GM23338 (cell line): ENCODE data around the gene VAMP3. TPM values are rescaled to one million over a fixed set of nuclear protein-coding genes. Genes with fewer than 3 reads are reported as not detected.

ENCODE experiments used
- ATAC-seq: fragments of 200-7000 bp; cut with Tn5 transposase; 3 replicates; pipeline ENCODE4 v1.9.1; 2020
- DNase-seq: peaks from one replicate; pipeline ENCODE4 v3.0.0-alpha.2; 2015; ENCODE audit warnings: low spot score
- H2AFZ ChIP-seq: fragments of 200-600 bp; sonication (generic); 2 replicates; pipeline ENCODE4 v1.8.0; 2016; ENCODE audit warnings: antibody characterized with exemption, mild to moderate bottlenecking, moderate library complexity
- H3F3A ChIP-seq: fragments of 200-600 bp; sonication (generic); replicated peaks from 2 replicates; pipeline ENCODE4 v1.8.0; 2017; ENCODE audit warnings: antibody characterized with exemption, mixed run types, low read depth
- H3K27ac ChIP-seq: fragments of 200-600 bp; sonication (generic); 2 replicates; pipeline ENCODE4 v1.6.1; 2016; ENCODE audit warnings: low read depth
- H3K27me3 ChIP-seq: fragments of 200-600 bp; sonication (generic); 2 replicates; pipeline ENCODE4 v1.8.0; 2016; ENCODE audit warnings: mild to moderate bottlenecking, mixed run types, moderate library complexity; ENCODE audit not compliant: insufficient read depth
- H3K36me3 ChIP-seq: fragments of 200-600 bp; sonication (generic); 2 replicates; pipeline ENCODE4 v1.8.0; 2016; ENCODE audit warnings: mild to moderate bottlenecking; ENCODE audit not compliant: insufficient read depth
- H3K4me1 ChIP-seq: fragments of 200-600 bp; sonication (generic); 2 replicates; pipeline ENCODE4 v1.8.0; 2016; ENCODE audit warnings: mild to moderate bottlenecking, moderate library complexity; ENCODE audit not compliant: insufficient read depth
- H3K4me2 ChIP-seq: fragments of 200-600 bp; sonication (generic); 2 replicates; pipeline ENCODE4 v1.7.1; 2017; ENCODE audit warnings: mixed run types
- H3K4me3 ChIP-seq: fragments of 200-600 bp; sonication (generic); 2 replicates; pipeline ENCODE4 v1.6.1; 2016; ENCODE audit warnings: mixed run types
- H3K79me2 ChIP-seq: fragments of 200-600 bp; sonication (generic); replicated peaks from 2 replicates; pipeline ENCODE4 v1.8.0; 2017; ENCODE audit warnings: mild to moderate bottlenecking; ENCODE audit not compliant: insufficient read depth
- H3K9me2 ChIP-seq: fragments of 200-600 bp; sonication (generic); 2 replicates; pipeline ENCODE4 v1.8.0; 2017; ENCODE audit not compliant: insufficient read depth
- H4K20me1 ChIP-seq: fragments of 200-600 bp; sonication (generic); replicated peaks from 2 replicates; pipeline ENCODE4 v1.8.0; 2017; ENCODE audit warnings: mild to moderate bottlenecking; ENCODE audit not compliant: insufficient read depth
- H3K27ac Mint-ChIP-seq: 2 replicates; pipeline ENCODE4 v1.8.0; 2020; ENCODE audit warnings: inconsistent platforms, mild to moderate bottlenecking, moderate library complexity, mixed read lengths
- H3K27me3 Mint-ChIP-seq: 3 replicates; pipeline ENCODE4 v1.8.0; 2022; ENCODE audit warnings: low read depth, mild to moderate bottlenecking, moderate library complexity, mixed read lengths, inconsistent platforms; ENCODE audit not compliant: insufficient read depth, poor library complexity
- H3K36me3 Mint-ChIP-seq: 3 replicates; pipeline ENCODE4 v1.8.0; 2021; ENCODE audit warnings: low read depth, mild to moderate bottlenecking, inconsistent platforms, moderate library complexity, mixed read lengths
- H3K4me1 Mint-ChIP-seq: 3 replicates; pipeline ENCODE4 v1.8.0; 2020; ENCODE audit warnings: mild to moderate bottlenecking, inconsistent platforms, mixed read lengths
- H3K4me3 Mint-ChIP-seq: 3 replicates; pipeline ENCODE4 v1.8.0; 2021; ENCODE audit warnings: moderate library complexity, mild to moderate bottlenecking, inconsistent platforms, mixed read lengths
- H3K9me3 Mint-ChIP-seq: 3 replicates; pipeline ENCODE4 v1.8.0; 2020; ENCODE audit warnings: moderate library complexity, mild to moderate bottlenecking, inconsistent platforms, mixed read lengths
- CREB1 ChIP-seq: fragments of 250-450 bp; sonication (Bioruptor Pico); IDR thresholded peaks from 2 replicates; pipeline ENCODE4 v1.5.0; 2020; ENCODE audit warnings: low read depth, mild to moderate bottlenecking, moderate library complexity
- CTCF ChIP-seq, 2 experiments: fragments of 200-600 bp in 1 of 2; sonication (generic) in 1 of 2; conservative IDR thresholded peaks; 2 replicates each; pipeline versions ENCODE4 v1.5.1 to v1.6.1; 2016 to 2017; ENCODE audit warnings: antibody characterized with exemption in 2 of 2, low read depth in 2 of 2, mild to moderate bottlenecking in 2 of 2, moderate library complexity in 1 of 2
- ETS1 ChIP-seq: IDR thresholded peaks from 2 replicates; pipeline ENCODE4 v1.6.1; 2016; ENCODE audit warnings: antibody characterized with exemption
- EZH2 ChIP-seq: fragments of 200-600 bp; sonication (generic); IDR thresholded peaks from one replicate; pipeline ENCODE4 v1.8.0; 2017; ENCODE audit warnings: antibody characterized with exemption, mild to moderate bottlenecking, low read depth; ENCODE audit not compliant: unreplicated experiment
- EZH2phosphoT487 ChIP-seq: fragments of 200-600 bp; sonication (generic); IDR thresholded peaks from one replicate; pipeline ENCODE4 v1.8.1; 2018; ENCODE audit warnings: antibody characterized with exemption; ENCODE audit not compliant: unreplicated experiment
- JUNB ChIP-seq: IDR thresholded peaks from one replicate; pipeline ENCODE4 v1.6.1; 2016; ENCODE audit warnings: antibody characterized with exemption; ENCODE audit not compliant: unreplicated experiment
- NANOG ChIP-seq: IDR thresholded peaks from 2 replicates; pipeline ENCODE4 v1.6.1; 2016; ENCODE audit warnings: antibody characterized with exemption, borderline replicate concordance
- POLR2AphosphoS5 ChIP-seq: IDR thresholded peaks from 2 replicates; pipeline ENCODE4 v1.6.1; 2016; ENCODE audit warnings: antibody characterized with exemption, low read depth
- REST ChIP-seq: IDR thresholded peaks from one replicate; pipeline ENCODE4 v1.6.1; 2018; ENCODE audit warnings: antibody characterized with exemption; ENCODE audit not compliant: unreplicated experiment
- STAT1 ChIP-seq: IDR thresholded peaks from one replicate; pipeline ENCODE4 v1.6.1; 2016; ENCODE audit warnings: antibody characterized with exemption; ENCODE audit not compliant: unreplicated experiment
- ZNF114 ChIP-seq: fragments of 250-450 bp; sonication (Bioruptor Pico); IDR thresholded peaks from 2 replicates; pipeline ENCODE4 v1.5.0; 2020; ENCODE audit warnings: mild to moderate bottlenecking, moderate library complexity
- ZNF331 ChIP-seq: fragments of 250-450 bp; sonication (Bioruptor Pico); IDR thresholded peaks from 2 replicates; pipeline ENCODE4 v1.5.0; 2020; ENCODE audit warnings: low read depth, mild to moderate bottlenecking, moderate library complexity
- ZNF462 ChIP-seq: fragments of 250-450 bp; sonication (Bioruptor Pico); IDR thresholded peaks from 2 replicates; pipeline ENCODE4 v1.5.0; 2020; ENCODE audit warnings: mild to moderate bottlenecking, moderate library complexity
- polyA plus RNA-seq: library from polyadenylated mRNA; unstranded; fragments of >200 nt; fragmentation: Nextera tagmentation; extraction: Ambion mirVana; gene quantifications from 2 replicates; pipeline ENCODE4 v1.2.1, GENCODE V29; 2016
- total RNA-seq: library from RNA; depleted of rRNA; stranded (reverse); fragments of >200 nt; shearing (Covaris generic); gene quantifications from 2 replicates; pipeline ENCODE4 v1.2.3, GENCODE V29; 2014

VAMP3 gene
- total and polyA plus RNA-seq, 2 experiments from 2014 or later, result 16.3 to 43.0 TPM

GRCh38 chr1:7743346-7743745 is 27.8 kb upstream of the VAMP3 start:
- no peaks in the 10 kb centered on the region for H3K9me2 ChIP-seq
- no peaks in the 10 kb centered on the region for H3K79me2 ChIP-seq
- no peak overlapping the region for H2AFZ ChIP-seq
- H3K4me3 Mint-ChIP-seq, result no peak overlapping the region
- no peaks in the 10 kb centered on the region; the same call in 2 of the 3 replicates for H3K4me1 Mint-ChIP-seq
- H3K4me3 ChIP-seq, result no peak overlapping the region
- H3K9me3 Mint-ChIP-seq, result peaks cover 4% of the 10 kb centered on the region; the same call in 1 of the 3 replicates
- H3K27ac Mint-ChIP-seq, result no peak overlapping the region
- H3K36me3 Mint-ChIP-seq, result peaks cover 12% of the 10 kb centered on the region; the same call in 2 of the 3 replicates
- no peaks in the 10 kb centered on the region for H3F3A ChIP-seq
- no peaks in the 10 kb centered on the region; the same call in 1 of the 2 replicates for H3K36me3 ChIP-seq
- H3K4me1 ChIP-seq, result no peaks in the 10 kb centered on the region
- TF ChIP-seq ZNF462 (no peak), ZNF331 (CRISPR knock-in tag) (no peak), EZH2 (no peak), EZH2phosphoT487 (no peak), CREB1 (CRISPR knock-in tag) (no peak), REST (no peak), ETS1 (no peak), POLR2AphosphoS5 (no peak), NANOG (no peak), CTCF (conservative IDR thresholded peaks at IDR 0.05; ENCODE audit: low read depth in 2 of 2) (no peak), ZNF114 (CRISPR knock-in tag) (no peak), JUNB (no peak), STAT1 (no peak)
- H3K27ac ChIP-seq, result no peak overlapping the region
- no peak overlapping the region for H3K4me2 ChIP-seq
- ATAC-seq, result no peak
- no peaks in the 10 kb centered on the region for H4K20me1 ChIP-seq
- H3K27me3 Mint-ChIP-seq, result no peaks in the 10 kb centered on the region
- H3K27me3 ChIP-seq, result no peaks in the 10 kb centered on the region
- DNase-seq, result no peak
